MG63 (cell line): Measurements from ENCODE around the gene IRX1. TPM values are rescaled to one million over a fixed set of nuclear protein-coding genes. Genes with fewer than 3 reads are reported as not detected.

Source experiments
- DNase-seq: peaks from one replicate; pipeline ENCODE4 v3.0.0-alpha.2; 2020
- H3K27me3 ChIP-seq: fragments of 250-450 bp; sonication (Bioruptor Pico); 2 replicates; pipeline ENCODE4 v1.5.1; 2020; ENCODE audit warnings: mild to moderate bottlenecking, moderate library complexity
- H3K36me3 ChIP-seq: fragments of 250-450 bp; sonication (Bioruptor Pico); 2 replicates; pipeline ENCODE4 v1.5.1; 2020; ENCODE audit warnings: mild to moderate bottlenecking, moderate library complexity
- H3K4me3 ChIP-seq: fragments of 250-450 bp; sonication (Bioruptor Pico); 2 replicates; pipeline ENCODE4 v1.5.1; 2020; ENCODE audit warnings: mild to moderate bottlenecking, moderate library complexity
- H3K9me3 ChIP-seq: fragments of 250-450 bp; sonication (Bioruptor Pico); 2 replicates; pipeline ENCODE4 v1.5.1; 2020; ENCODE audit warnings: mild to moderate bottlenecking, moderate library complexity
- total RNA-seq: library from RNA; depleted of rRNA; stranded (reverse); fragments of >200 nt; shearing (Covaris generic); gene quantifications from 2 replicates; pipeline ENCODE4 v1.2.3, GENCODE V29; 2014; ENCODE audit warnings: low replicate concordance

IRX1 gene
- total RNA-seq, 1 experiment from 2014 or later, result 16.7 TPM

- H3K36me3 ChIP-seq, result peaks cover 1% of the 10 kb centered on the region; the same call in 1 of the 2 replicates
- no peaks in the 10 kb centered on the region for H3K9me3 ChIP-seq
- no peak for DNase-seq
- no peaks in the 10 kb centered on the region for H3K27me3 ChIP-seq
- no peak overlapping the region for H3K4me3 ChIP-seq
Observed at GRCh38 chr5:3613726-3614125, 18.1 kb downstream of the IRX1 start.

GRCh38 chr5:3615217-3615616 is 19.6 kb downstream of the IRX1 start:
- Histone ChIP-seq H3K27me3 (no peaks in the 10 kb centered on the region), H3K36me3 (no peaks in the 10 kb centered on the region), H3K9me3 (no peaks in the 10 kb centered on the region), H3K4me3 (no peak overlapping the region)
- no peak for DNase-seq

- Histone ChIP-seq H3K4me3 (no peak overlapping the region), H3K9me3 (no peaks in the 10 kb centered on the region), H3K36me3 (no peaks in the 10 kb centered on the region), H3K27me3 (no peaks in the 10 kb centered on the region)
- DNase-seq, result no peak
Observed at GRCh38 chr5:3615829-3616228, 20.2 kb downstream of the IRX1 start.

GRCh38 chr5:3619579-3619978 is 23.9 kb downstream of the IRX1 start:
- Histone ChIP-seq H3K9me3 (no peaks in the 10 kb centered on the region), H3K4me3 (no peak overlapping the region), H3K27me3 (no peaks in the 10 kb centered on the region), H3K36me3 (no peaks in the 10 kb centered on the region)
- no peak for DNase-seq

GRCh38 chr5:3622961-3623360 is 27.3 kb downstream of the IRX1 start:
- Histone ChIP-seq H3K27me3 (no peaks in the 10 kb centered on the region), H3K4me3 (no peak overlapping the region), H3K36me3 (no peaks in the 10 kb centered on the region), H3K9me3 (no peaks in the 10 kb centered on the region)
- DNase-seq, result no peak

- Histone ChIP-seq H3K4me3 (no peak overlapping the region), H3K27me3 (no peaks in the 10 kb centered on the region), H3K9me3 (no peaks in the 10 kb centered on the region), H3K36me3 (no peaks in the 10 kb centered on the region)
- no peak for DNase-seq
Observed at GRCh38 chr5:3625626-3626025, 30.0 kb downstream of the IRX1 start.

GRCh38 chr5:3634061-3634460 is 38.4 kb downstream of the IRX1 start:
- Histone ChIP-seq H3K27me3 (no peaks in the 10 kb centered on the region), H3K36me3 (no peaks in the 10 kb centered on the region)
- peak; percentile 42 for DNase-seq

GRCh38 chr5:3639175-3639574 is 43.5 kb downstream of the IRX1 start:
- Histone ChIP-seq H3K36me3 (no peaks in the 10 kb centered on the region), H3K27me3 (no peaks in the 10 kb centered on the region), H3K9me3 (no peaks in the 10 kb centered on the region), H3K4me3 (no peak overlapping the region)
- peak; percentile 22 for DNase-seq

More at GRCh38 chr5:3634061-3634460, 38.4 kb downstream of the IRX1 start:
- Histone ChIP-seq H3K9me3 (no peaks in the 10 kb centered on the region), H3K4me3 (no peak overlapping the region)

GRCh38 chr5:3642231-3642630 is 46.6 kb downstream of the IRX1 start:
- Histone ChIP-seq H3K9me3 (no peaks in the 10 kb centered on the region), H3K36me3 (no peaks in the 10 kb centered on the region), H3K27me3 (peaks cover 10% of the 10 kb centered on the region; the same call in 1 of the 2 replicates), H3K4me3 (no peak overlapping the region)
- DNase-seq, result no peak

GRCh38 chr5:3650320-3650719 is 54.7 kb downstream of the IRX1 start:
- peaks cover 6% of the 10 kb centered on the region; the same call in 1 of the 2 replicates for H3K27me3 ChIP-seq
- no peak overlapping the region for H3K4me3 ChIP-seq
- no peaks in the 10 kb centered on the region for H3K36me3 ChIP-seq
- no peak for DNase-seq
- H3K9me3 ChIP-seq, result no peaks in the 10 kb centered on the region

- Histone ChIP-seq H3K4me3 (no peak overlapping the region), H3K36me3 (no peaks in the 10 kb centered on the region), H3K9me3 (no peaks in the 10 kb centered on the region), H3K27me3 (peaks cover 6% of the 10 kb centered on the region)
- DNase-seq, result no peak
Observed at GRCh38 chr5:3650868-3651267, 55.2 kb downstream of the IRX1 start.
